HFFc6 (cell line): ENCODE data around the gene SULT2A1. TPM values are rescaled to one million over a fixed set of nuclear protein-coding genes. Genes with fewer than 3 reads are reported as not detected.
"Not testable (repeated sequence)": the region's sequence is repeated elsewhere in the genome, so short reads cannot be mapped to it uniquely, and the experiment has no call there.

Experiments
- DNase-seq: peaks from one replicate; pipeline ENCODE4 v3.0.0-alpha.2; 2018
- H3K27ac Mint-ChIP-seq: 2 replicates; pipeline ENCODE4 v1.8.0; 2020; ENCODE audit warnings: mild to moderate bottlenecking, mixed read lengths
- H3K27me3 Mint-ChIP-seq: 2 replicates; pipeline ENCODE4 v1.8.0; 2021; ENCODE audit warnings: mild to moderate bottlenecking, moderate library complexity, mixed read lengths; ENCODE audit not compliant: insufficient read depth
- H3K36me3 Mint-ChIP-seq: 2 replicates; pipeline ENCODE4 v1.8.0; 2021; ENCODE audit warnings: low read depth, mixed read lengths
- H3K4me1 Mint-ChIP-seq: 2 replicates; pipeline ENCODE4 v1.8.0; 2020; ENCODE audit warnings: low read depth, mixed read lengths
- H3K4me3 Mint-ChIP-seq: 2 replicates; pipeline ENCODE4 v1.8.0; 2020; ENCODE audit warnings: mild to moderate bottlenecking, moderate library complexity, mixed read lengths
- H3K9me3 Mint-ChIP-seq: 2 replicates; pipeline ENCODE4 v1.8.0; 2020; ENCODE audit warnings: mild to moderate bottlenecking, mixed read lengths
- CTCF ChIP-seq: fragments of 200-600 bp; sonication (generic); IDR thresholded peaks from 2 replicates; pipeline ENCODE4 v1.5.0; 2021; ENCODE audit warnings: antibody characterized with exemption, mild to moderate bottlenecking
- total RNA-seq, 6 experiments: library from RNA; stranded (reverse); fragmentation: NEBNext Ultra II Directional; extraction: Animal tissue kit (Norgen Biotek cat#: 25700); gene quantifications; 2 replicates in 1 of 6; 3 replicates in 5 of 6; pipeline ENCODE4 v1.2.3, GENCODE V29; 2021

Gene SULT2A1
- total RNA-seq, 6 experiments from 2014 or later: not detected

- no peak overlapping the region for H3K27ac Mint-ChIP-seq
- H3K4me1 Mint-ChIP-seq: peaks cover 14% of the 10 kb centered on the region
- no peak overlapping the region for H3K4me3 Mint-ChIP-seq
- no peak for DNase-seq
- peaks cover 15% of the 10 kb centered on the region for H3K27me3 Mint-ChIP-seq
- no peaks in the 10 kb centered on the region; the same call in 1 of the 2 replicates for H3K9me3 Mint-ChIP-seq
- TF ChIP-seq CTCF: no peak
- H3K36me3 Mint-ChIP-seq: no peaks in the 10 kb centered on the region
Observed at GRCh38 chr19:47860602-47861297, 25.4 kb downstream of the SULT2A1 start.

- H3K36me3 Mint-ChIP-seq, H3K9me3 Mint-ChIP-seq, H3K27ac Mint-ChIP-seq, DNase-seq, H3K4me3 Mint-ChIP-seq: not testable (repeated sequence)
- Mint-ChIP-seq H3K4me1 (peaks cover 14% of the 10 kb centered on the region), H3K27me3 (peaks cover 16% of the 10 kb centered on the region)
Observed at GRCh38 chr19:47859838-47860237, 26.3 kb downstream of the SULT2A1 start.

- DNase-seq, H3K9me3 Mint-ChIP-seq: not testable (repeated sequence)
- peaks cover 18% of the 10 kb centered on the region for H3K27me3 Mint-ChIP-seq
Observed at GRCh38 chr19:47858646-47859285, 27.3 kb downstream of the SULT2A1 start, which contains the start of gene TPRX2. TPRX2 (plus strand) TSS chr19:47859235; CDS start chr19:47859247, 12 bp downstream.

GRCh38 chr19:47858231-47858630 lies 27.9 kb downstream of the SULT2A1 start:
- DNase-seq, H3K4me3 Mint-ChIP-seq, H3K4me1 Mint-ChIP-seq, H3K27ac Mint-ChIP-seq, H3K36me3 Mint-ChIP-seq, H3K9me3 Mint-ChIP-seq: not testable (repeated sequence)
- H3K27me3 Mint-ChIP-seq: peaks cover 20% of the 10 kb centered on the region

More at GRCh38 chr19:47858646-47859285, 27.3 kb downstream of the SULT2A1 start, which contains the start of gene TPRX2:
- H3K4me3 Mint-ChIP-seq, H3K27ac Mint-ChIP-seq, H3K36me3 Mint-ChIP-seq: not testable (repeated sequence)
- peaks cover 14% of the 10 kb centered on the region for H3K4me1 Mint-ChIP-seq

GRCh38 chr19:47854459-47854858 lies 31.7 kb downstream of the SULT2A1 start:
- Mint-ChIP-seq H3K4me3 (no peak overlapping the region), H3K27me3 (peaks cover 42% of the 10 kb centered on the region), H3K27ac (no peak overlapping the region), H3K9me3 (no peaks in the 10 kb centered on the region), H3K36me3 (no peaks in the 10 kb centered on the region), H3K4me1 (peaks cover 14% of the 10 kb centered on the region)
- TF ChIP-seq CTCF: no peak
- DNase-seq: no peak

GRCh38 chr19:47853003-47853402 lies 33.1 kb downstream of the SULT2A1 start:
- TF ChIP-seq CTCF: no peak
- Mint-ChIP-seq H3K4me3 (no peak overlapping the region), H3K9me3 (no peaks in the 10 kb centered on the region), H3K4me1 (peaks cover 11% of the 10 kb centered on the region), H3K27ac (no peak overlapping the region), H3K36me3 (no peaks in the 10 kb centered on the region), H3K27me3 (peaks cover 43% of the 10 kb centered on the region)
- DNase-seq: no peak

GRCh38 chr19:47848823-47849473 lies 37.2 kb downstream of the SULT2A1 start:
- H3K4me3 Mint-ChIP-seq: no peak overlapping the region; the same call in 1 of the 2 replicates
- no peak for DNase-seq
- no peaks in the 10 kb centered on the region for H3K9me3 Mint-ChIP-seq
- no peaks in the 10 kb centered on the region for H3K36me3 Mint-ChIP-seq
- peak; percentile 80 for TF ChIP-seq CTCF
- peaks cover 46% of the 10 kb centered on the region for H3K27me3 Mint-ChIP-seq
- peaks cover 9% of the 10 kb centered on the region for H3K4me1 Mint-ChIP-seq
- no peak overlapping the region for H3K27ac Mint-ChIP-seq
